ENCODE measurements around the gene DGKB.

DGKB gene

DNA sequence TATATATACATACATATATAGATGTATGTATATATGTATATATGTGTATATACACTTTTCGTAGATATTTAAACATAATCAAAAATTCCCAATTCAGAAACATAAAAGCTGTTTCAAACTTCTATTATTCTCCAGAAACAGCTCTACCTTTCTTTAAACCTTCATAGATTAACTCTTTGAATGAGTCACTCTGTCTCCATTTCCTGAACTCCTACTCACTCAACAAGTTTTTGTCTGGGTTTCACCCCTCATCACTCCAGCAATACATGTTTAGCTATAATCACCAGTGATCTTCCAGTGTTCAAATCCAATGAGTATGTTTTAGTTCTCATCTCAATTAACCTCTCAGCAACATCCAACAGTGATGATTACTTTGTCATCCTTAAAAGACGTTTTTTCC lies 9.6 kb downstream of the DGKB start:
- TF ChIP-seq, protein P1, sequence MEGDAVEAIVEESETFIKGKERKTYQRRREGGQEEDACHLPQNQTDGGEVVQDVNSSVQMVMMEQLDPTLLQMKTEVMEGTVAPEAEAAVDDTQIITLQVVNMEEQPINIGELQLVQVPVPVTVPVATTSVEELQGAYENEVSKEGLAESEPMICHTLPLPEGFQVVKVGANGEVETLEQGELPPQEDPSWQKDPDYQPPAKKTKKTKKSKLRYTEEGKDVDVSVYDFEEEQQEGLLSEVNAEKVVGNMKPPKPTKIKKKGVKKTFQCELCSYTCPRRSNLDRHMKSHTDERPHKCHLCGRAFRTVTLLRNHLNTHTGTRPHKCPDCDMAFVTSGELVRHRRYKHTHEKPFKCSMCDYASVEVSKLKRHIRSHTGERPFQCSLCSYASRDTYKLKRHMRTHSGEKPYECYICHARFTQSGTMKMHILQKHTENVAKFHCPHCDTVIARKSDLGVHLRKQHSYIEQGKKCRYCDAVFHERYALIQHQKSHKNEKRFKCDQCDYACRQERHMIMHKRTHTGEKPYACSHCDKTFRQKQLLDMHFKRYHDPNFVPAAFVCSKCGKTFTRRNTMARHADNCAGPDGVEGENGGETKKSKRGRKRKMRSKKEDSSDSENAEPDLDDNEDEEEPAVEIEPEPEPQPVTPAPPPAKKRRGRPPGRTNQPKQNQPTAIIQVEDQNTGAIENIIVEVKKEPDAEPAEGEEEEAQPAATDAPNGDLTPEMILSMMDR (conservative IDR thresholded peaks at IDR 0.05), result no peak
- H3K27ac ChIP-seq, result no peak overlapping the region

DNA sequence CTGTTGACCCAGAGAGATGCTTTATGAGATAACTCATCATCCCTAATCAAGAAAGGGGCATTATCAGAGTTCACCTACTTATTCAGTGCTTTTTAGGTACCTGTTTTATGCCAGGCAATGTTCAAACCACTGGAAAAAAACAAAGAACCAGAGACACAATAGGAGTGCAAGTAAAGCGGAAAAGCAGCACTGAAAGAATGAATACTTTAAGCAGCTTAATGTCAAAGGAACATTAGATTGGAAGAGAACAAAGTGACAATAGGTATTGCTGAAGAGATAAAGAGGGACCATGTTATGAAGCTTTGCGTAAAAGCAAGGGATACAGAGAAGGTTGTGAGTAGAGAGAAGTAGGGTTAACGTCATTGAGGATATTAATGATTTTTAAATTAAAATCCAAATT lies 11.3 kb downstream of the DGKB start:
- no peak overlapping the region for H3K27ac ChIP-seq
- TF ChIP-seq, protein P1 (conservative IDR thresholded peaks at IDR 0.05), result no peak

DNA sequence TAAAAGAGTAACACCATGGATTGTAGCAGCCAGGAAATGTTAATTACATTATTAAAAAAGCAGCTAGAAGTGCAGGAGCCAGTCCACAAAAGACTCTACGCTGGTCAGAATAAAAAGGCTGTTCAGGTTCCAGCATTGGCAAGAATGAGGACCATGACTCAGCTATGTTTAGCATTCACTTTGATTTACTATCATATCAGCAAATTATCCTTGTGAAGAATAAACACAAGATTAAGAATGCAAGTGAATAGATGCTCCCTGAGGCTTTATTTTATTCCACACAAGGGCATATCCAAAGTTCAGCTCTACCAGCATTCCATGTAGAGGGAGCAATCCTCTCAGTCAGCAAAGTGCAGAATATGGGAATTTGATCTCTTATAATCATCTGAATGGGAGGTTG lies 13.6 kb downstream of the DGKB start:
- TF ChIP-seq, protein P1 (conservative IDR thresholded peaks at IDR 0.05), result no peak
- no peak overlapping the region for H3K27ac ChIP-seq

DNA sequence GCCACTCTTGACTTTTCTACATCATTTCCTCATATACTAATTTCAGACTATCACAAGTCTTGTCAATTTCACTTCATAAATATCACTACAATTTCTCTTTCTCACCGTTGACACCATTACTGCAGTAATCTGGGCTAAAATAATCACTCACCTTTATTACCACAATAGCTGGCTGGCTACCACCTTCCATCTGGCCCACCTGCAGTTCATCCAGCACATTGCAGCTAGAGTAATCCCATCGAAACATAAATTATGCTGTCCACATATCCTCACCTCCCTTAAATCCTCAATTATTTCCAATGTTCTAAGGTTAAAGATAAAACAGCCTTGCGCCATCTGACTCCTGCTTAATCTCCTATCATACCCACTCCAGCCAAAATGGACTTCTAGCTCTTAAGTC lies 16.0 kb downstream of the DGKB start:
- TF ChIP-seq, protein P1 (conservative IDR thresholded peaks at IDR 0.05), result no peak
- no peak overlapping the region for H3K27ac ChIP-seq

DNA sequence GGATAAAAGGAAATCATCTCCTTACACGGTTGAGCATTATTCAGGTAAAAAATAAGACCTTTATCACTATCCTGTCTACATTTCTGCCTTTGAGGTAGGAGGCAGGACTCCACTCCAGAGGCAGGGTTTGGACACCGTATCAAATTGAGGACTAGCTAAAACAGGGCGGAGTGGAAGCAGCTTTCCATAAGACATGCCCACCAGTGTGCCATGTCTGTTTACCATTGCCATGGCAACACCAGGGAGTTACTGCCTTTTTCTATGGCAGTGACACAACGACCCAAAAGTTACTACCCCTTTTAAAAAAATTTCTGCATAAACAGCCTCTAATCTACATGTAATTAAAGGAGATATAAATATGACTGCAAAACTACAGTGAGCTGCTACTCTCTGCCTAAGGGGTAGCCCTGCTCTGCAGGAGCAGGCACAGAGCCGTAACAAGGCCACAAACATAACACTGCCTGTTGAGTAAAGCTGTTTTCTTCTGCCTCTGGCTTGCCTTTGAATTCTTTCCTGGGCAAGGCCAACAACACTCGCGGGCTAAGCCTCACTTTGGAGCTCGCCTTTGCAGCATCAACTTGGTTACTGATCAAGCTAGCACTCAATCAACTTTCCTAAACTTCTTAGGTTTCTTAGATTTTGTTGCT lies 26.5 kb downstream of the DGKB start:
- TF ChIP-seq, protein P1 (conservative IDR thresholded peaks at IDR 0.05), result no peak
- H3K27ac ChIP-seq, result no peak overlapping the region

DNA sequence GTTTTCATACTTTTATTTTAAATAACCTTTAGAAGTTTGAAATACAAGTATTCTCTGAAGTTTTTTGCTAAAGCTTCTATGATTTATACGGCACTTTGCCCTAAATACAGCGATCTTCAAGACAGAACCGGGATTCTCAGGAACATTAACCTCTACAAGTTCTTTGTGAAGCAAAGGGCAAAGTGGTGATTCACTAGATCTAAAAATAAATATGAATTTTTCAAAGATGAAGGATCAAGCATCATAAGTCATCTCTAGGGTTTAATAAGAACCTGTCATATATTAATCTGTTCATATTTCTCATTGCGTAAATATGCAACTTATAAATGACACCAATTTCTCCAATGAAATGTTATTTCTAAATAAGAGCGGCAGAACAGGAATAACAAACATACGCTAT lies 30.7 kb downstream of the DGKB start:
- TF ChIP-seq, protein P1 (conservative IDR thresholded peaks at IDR 0.05), result no peak

DNA sequence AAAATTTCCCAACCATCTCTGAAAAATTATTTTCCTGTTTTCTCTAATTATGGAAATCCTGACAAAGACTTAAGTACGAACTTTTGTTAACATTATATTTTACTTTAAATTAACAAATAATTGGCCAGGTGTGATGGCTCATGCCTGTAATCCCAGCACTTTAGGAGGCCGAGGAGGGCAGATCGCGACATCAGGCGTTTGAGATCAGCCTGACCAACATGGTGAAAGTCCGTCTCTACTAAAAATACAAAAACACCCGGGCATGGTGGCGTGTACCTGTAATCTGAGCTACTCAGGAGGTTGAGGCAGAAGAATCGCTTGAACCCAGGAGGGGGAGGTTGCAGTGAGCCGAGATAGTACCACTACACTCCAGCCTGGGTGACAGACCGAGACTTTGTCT lies 32.2 kb downstream of the DGKB start:
- TF ChIP-seq, protein P1 (conservative IDR thresholded peaks at IDR 0.05), result no peak
- no peak overlapping the region for H3K27ac ChIP-seq

More for the DNA sequence above, 30.7 kb downstream of the DGKB start:
- no peak overlapping the region for H3K27ac ChIP-seq

All from VCaP (cell line).